NB4 (cell line): ENCODE data around the gene PDE8B.

Experiments used
- CTCF ChIP-seq: IDR thresholded peaks from one replicate; pipeline ENCODE4 v1.5.1; 2012; ENCODE audit warnings: low read depth, low read length
- MYC ChIP-seq: IDR thresholded peaks from 2 replicates; pipeline ENCODE4 v1.6.1; 2011; ENCODE audit warnings: low read depth, low read length
- POLR2A ChIP-seq: IDR thresholded peaks from 2 replicates; pipeline ENCODE4 v1.6.1; 2011; ENCODE audit warnings: mild to moderate bottlenecking; ENCODE audit not compliant: insufficient read length; ENCODE audit errors: extremely low read depth
- TF ChIP-seq, protein P1 (sequence below): IDR thresholded peaks from 2 replicates; pipeline ENCODE4 v1.6.1; 2011; ENCODE audit warnings: low read depth, low read length

GRCh38 chr5:77326986-77327734 lies 116.7 kb downstream of the PDE8B start:
- TF ChIP-seq CTCF = no peak
- TF ChIP-seq POLR2A = no peak
- TF ChIP-seq, protein P1, sequence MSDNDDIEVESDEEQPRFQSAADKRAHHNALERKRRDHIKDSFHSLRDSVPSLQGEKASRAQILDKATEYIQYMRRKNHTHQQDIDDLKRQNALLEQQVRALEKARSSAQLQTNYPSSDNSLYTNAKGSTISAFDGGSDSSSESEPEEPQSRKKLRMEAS = no peak
- TF ChIP-seq MYC = no peak
